Lower leg skin (tissue), 3 donors: ENCODE measurements around the gene EEF1AKMT4.

ENCODE experiments used
- POLR2A ChIP-seq, 2 donors: fragments of 450-650 bp; IDR thresholded peaks; one replicate each; pipeline ENCODE4 v1.6.1; 2016 to 2017; ENCODE audit warnings: antibody characterized with exemption in 2 of 2, mild to moderate bottlenecking in 1 of 2, moderate library complexity in 1 of 2
- TF ChIP-seq, protein P1 (sequence below), 3 donors: fragments of 450-650 bp; IDR thresholded peaks; one replicate each; pipeline ENCODE4 v1.5.1; 2016; ENCODE audit warnings: antibody characterized with exemption in 3 of 3, mild to moderate bottlenecking in 3 of 3, moderate library complexity in 2 of 3

DNA sequence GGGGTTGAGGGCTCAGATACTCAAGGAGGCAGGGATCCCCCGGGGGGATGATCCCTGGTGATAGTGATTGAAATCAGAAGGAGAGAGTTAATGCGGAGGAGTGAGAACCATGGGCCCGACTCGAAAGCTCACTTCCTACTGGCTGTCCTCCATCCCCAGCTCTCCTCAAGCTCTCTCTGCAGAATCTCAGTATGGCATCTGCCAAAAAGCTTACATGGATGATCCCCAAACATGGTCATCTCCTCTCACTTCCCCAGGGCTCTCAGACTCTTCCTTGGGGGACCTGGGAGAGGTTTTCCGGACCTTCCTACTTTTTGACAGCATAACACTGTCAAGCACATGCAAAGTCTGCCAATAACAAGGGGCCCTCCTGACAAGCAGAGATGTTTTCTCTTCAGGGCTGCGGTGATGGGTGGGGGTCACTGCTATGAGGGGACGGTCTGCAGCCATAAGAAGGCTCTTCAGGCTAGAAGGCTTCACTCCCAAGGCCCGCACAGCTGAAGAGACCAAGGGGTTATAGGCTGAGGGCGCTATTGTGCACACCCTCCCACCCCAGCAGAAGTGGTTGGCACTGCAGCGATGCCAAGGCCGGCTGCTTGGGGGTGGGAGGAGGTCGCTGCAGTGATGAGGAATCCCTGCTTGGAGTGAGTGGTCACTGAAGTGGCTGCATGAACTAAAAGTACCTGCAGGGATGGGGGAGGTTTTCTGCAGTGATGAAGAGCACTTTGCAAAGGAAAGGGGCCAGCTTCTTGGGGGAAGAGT, 20.9 kb upstream of the EEF1AKMT4 start:
- TF ChIP-seq, protein P1, sequence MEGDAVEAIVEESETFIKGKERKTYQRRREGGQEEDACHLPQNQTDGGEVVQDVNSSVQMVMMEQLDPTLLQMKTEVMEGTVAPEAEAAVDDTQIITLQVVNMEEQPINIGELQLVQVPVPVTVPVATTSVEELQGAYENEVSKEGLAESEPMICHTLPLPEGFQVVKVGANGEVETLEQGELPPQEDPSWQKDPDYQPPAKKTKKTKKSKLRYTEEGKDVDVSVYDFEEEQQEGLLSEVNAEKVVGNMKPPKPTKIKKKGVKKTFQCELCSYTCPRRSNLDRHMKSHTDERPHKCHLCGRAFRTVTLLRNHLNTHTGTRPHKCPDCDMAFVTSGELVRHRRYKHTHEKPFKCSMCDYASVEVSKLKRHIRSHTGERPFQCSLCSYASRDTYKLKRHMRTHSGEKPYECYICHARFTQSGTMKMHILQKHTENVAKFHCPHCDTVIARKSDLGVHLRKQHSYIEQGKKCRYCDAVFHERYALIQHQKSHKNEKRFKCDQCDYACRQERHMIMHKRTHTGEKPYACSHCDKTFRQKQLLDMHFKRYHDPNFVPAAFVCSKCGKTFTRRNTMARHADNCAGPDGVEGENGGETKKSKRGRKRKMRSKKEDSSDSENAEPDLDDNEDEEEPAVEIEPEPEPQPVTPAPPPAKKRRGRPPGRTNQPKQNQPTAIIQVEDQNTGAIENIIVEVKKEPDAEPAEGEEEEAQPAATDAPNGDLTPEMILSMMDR (IDR thresholded peaks at IDR 0.05): no peak
- TF ChIP-seq POLR2A (IDR thresholded peaks at IDR 0.05): no peak
